ENCODE measurements around the gene SLC39A5. TPM values are rescaled to one million over a fixed set of nuclear protein-coding genes. Genes with fewer than 3 reads are reported as not detected.

Gene SLC39A5
- total and polyA plus RNA-seq, 2 of the 13 experiments (the other 11 are each of a cell fraction or from before 2014, with no cell fraction given) = 59.7 to 101 TPM

DNA sequence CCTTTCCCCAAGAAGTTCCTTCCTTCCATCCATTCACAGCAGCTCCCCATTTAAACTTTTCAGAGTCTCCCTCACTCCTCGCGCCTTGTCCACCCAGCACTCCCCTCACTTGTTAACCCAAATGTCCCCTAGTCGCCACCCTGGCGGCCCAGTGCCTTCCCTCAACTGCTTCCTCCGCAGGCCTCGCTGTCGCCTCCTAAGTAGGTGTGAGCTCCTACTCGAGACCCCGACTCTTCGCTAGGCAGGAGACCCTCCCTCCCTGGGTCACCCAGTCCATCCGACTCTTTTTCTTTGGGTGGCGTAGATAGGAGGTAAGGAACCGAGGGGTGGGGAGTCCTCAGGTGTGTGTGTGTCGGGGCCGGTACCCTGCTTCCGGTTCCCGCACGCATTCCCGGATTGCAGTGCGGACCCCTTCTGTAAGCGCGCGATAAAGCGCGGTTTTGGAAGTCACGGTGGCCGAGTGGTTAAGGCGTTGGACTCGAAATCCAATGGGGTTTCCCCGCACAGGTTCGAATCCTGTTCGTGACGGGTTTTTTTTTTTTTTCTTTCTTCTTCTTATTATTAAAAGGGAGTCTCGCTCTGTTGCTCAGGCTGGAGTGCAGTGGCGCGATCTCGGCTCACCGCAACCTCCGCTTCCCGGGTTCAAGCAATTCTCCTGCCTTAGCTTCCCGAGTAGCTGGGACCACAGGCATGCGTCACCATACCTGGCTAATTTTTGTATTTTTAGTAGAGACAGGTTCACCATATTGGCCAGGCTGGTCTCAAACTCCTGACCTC is 39.7 kb upstream of the SLC39A5 start (continued):
- TF ChIP-seq ZNF839 (CRISPR knock-in tag; IDR thresholded peaks at IDR 0.05; ENCODE audit: borderline replicate concordance) = 0 out of 2 replicates have a peak, but pooled peaks have one; percentile 41
- TF ChIP-seq, protein P1, sequence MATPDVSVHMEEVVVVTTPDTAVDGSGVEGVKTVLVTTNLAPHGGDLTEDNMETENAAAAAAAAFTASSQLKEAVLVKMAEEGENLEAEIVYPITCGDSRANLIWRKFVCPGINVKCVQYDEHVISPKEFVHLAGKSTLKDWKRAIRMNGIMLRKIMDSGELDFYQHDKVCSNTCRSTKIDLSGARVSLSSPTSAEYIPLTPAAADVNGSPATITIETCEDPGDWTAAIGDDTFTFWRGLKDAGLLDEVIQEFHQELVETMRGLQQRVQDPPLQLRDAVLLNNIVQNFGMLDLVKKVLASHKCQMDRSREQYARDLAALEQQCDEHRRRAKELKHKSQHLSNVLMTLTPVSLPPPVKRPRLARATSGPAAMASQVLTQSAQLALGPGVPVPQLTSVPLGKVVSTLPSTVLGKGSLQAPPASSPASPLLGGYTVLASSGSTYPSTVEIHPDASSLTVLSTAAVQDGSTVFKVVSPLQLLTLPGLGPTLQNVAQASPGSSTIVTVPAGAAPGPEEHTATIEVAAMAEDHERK (CRISPR knock-in tag; IDR thresholded peaks at IDR 0.05; ENCODE audit: low read depth) = 0 out of 2 replicates have a peak, but pooled peaks have one; percentile 14
- TF ChIP-seq, protein P2, sequence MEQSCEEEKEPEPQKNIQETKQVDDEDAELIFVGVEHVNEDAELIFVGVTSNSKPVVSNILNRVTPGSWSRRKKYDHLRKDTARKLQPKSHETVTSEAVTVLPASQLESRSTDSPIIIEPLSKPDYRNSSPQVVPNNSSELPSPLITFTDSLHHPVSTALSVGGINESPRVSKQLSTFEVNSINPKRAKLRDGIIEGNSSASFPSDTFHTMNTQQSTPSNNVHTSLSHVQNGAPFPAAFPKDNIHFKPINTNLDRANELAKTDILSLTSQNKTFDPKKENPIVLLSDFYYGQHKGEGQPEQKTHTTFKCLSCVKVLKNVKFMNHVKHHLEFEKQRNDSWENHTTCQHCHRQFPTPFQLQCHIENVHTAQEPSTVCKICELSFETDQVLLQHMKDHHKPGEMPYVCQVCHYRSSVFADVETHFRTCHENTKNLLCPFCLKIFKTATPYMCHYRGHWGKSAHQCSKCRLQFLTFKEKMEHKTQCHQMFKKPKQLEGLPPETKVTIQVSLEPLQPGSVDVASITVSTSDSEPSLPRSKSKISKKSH (CRISPR knock-in tag; IDR thresholded peaks at IDR 0.05; ENCODE audit: borderline replicate concordance) = peak; percentile 66; the same call in 1 of the 2 replicates
- no peak for TF ChIP-seq ZNF530 (CRISPR knock-in tag; IDR thresholded peaks at IDR 0.05; ENCODE audit: low read depth)
- TF ChIP-seq, protein P3, sequence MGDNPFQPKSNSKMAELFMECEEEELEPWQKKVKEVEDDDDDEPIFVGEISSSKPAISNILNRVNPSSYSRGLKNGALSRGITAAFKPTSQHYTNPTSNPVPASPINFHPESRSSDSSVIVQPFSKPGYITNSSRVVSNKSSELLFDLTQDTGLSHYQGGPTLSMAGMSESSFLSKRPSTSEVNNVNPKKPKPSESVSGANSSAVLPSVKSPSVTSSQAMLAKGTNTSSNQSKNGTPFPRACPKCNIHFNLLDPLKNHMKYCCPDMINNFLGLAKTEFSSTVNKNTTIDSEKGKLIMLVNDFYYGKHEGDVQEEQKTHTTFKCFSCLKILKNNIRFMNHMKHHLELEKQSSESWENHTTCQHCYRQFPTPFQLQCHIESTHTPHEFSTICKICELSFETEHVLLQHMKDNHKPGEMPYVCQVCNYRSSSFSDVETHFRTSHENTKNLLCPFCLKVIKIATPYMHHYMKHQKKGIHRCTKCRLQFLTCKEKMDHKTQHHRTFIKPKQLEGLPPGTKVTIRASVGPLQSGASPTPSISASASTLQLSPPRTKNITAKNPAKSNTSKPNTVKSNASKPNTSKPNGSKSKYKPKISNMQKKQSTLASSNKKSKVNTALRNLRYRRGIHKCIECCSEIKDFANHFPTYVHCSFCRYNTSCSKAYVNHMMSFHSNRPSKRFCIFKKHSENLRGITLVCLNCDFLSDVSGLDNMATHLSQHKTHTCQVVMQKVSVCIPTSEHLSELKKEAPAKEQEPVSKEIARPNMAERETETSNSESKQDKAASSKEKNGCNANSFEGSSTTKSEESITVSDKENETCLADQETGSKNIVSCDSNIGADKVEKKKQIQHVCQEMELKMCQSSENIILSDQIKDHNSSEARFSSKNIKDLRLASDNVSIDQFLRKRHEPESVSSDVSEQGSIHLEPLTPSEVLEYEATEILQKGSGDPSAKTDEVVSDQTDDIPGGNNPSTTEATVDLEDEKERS (CRISPR knock-in tag; IDR thresholded peaks at IDR 0.05) = peak; percentile 89
- TF ChIP-seq ZNF274 (CRISPR knock-in tag; IDR thresholded peaks at IDR 0.05) = peak; percentile 78
- no peak for TF ChIP-seq ARHGAP35 (CRISPR knock-in tag; IDR thresholded peaks at IDR 0.05; ENCODE audit: borderline replicate concordance)
- TF ChIP-seq BRCA1 (CRISPR knock-in tag; IDR thresholded peaks at IDR 0.05) = 0 out of 2 replicates have a peak, but pooled peaks have one; percentile 52
- TF ChIP-seq, protein P4, sequence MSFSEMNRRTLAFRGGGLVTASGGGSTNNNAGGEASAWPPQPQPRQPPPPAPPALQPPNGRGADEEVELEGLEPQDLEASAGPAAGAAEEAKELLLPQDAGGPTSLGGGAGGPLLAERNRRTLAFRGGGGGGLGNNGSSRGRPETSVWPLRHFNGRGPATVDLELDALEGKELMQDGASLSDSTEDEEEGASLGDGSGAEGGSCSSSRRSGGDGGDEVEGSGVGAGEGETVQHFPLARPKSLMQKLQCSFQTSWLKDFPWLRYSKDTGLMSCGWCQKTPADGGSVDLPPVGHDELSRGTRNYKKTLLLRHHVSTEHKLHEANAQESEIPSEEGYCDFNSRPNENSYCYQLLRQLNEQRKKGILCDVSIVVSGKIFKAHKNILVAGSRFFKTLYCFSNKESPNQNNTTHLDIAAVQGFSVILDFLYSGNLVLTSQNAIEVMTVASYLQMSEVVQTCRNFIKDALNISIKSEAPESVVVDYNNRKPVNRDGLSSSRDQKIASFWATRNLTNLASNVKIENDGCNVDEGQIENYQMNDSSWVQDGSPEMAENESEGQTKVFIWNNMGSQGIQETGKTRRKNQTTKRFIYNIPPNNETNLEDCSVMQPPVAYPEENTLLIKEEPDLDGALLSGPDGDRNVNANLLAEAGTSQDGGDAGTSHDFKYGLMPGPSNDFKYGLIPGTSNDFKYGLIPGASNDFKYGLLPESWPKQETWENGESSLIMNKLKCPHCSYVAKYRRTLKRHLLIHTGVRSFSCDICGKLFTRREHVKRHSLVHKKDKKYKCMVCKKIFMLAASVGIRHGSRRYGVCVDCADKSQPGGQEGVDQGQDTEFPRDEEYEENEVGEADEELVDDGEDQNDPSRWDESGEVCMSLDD (CRISPR knock-in tag; IDR thresholded peaks at IDR 0.05; ENCODE audit: borderline replicate concordance) = no peak
- peak; percentile 98 for TF ChIP-seq MAF1 (CRISPR knock-in tag; IDR thresholded peaks at IDR 0.05; ENCODE audit: borderline replicate concordance)
- peak; percentile 38 for TF ChIP-seq U2AF1 (optimal IDR thresholded peaks at IDR 0.05; ENCODE audit: low read depth, low read length)
- no peak for TF ChIP-seq KLF15 (CRISPR knock-in tag; IDR thresholded peaks at IDR 0.05; ENCODE audit: borderline replicate concordance)
- TF ChIP-seq ZNF484 (CRISPR knock-in tag; IDR thresholded peaks at IDR 0.05; ENCODE audit: borderline replicate concordance, low read depth) = no peak
- TF ChIP-seq FOXK2 (IDR thresholded peaks at IDR 0.05) = no peak

All from HepG2 (cell line).